BJ (cell line): ENCODE results near the gene CLEC16A. TPM values are rescaled to one million over a fixed set of nuclear protein-coding genes. Genes with fewer than 3 reads are reported as not detected.
A peak's percentile ranks its signal among the peaks of the same experiment; 100 is the strongest.
"Not testable (repeated sequence)": the region's sequence is repeated elsewhere in the genome, so short reads cannot be mapped to it uniquely, and the experiment has no call there.

ENCODE experiments used
- CTCF ChIA-PET: fragments of 350-600 bp; formaldehyde crosslinking; extraction: SDS; loops from one replicate; lab custom pipeline; 2021; ENCODE audit warnings: antibody characterized with exemption, inconsistent platforms; lab: Yijun Ruan, JAX
- POLR2A ChIA-PET: fragments of 300-600 bp; sonication (Branson Sonifier 250); formaldehyde crosslinking; extraction: SDS; loops from one replicate; lab custom pipeline; 2021; ENCODE audit warnings: antibody characterized with exemption; lab: Charles Lee
- DNase-seq: peaks from one replicate; pipeline ENCODE4 v3.0.0-alpha.2; 2011; ENCODE audit warnings: low read depth
- H3K27me3 ChIP-seq: 2 replicates; pipeline ENCODE4 v1.6.0; 2011; ENCODE audit warnings: low read length; ENCODE audit not compliant: control insufficient read depth, insufficient read depth
- H3K36me3 ChIP-seq: 2 replicates; pipeline ENCODE4 v1.5.1; 2011; ENCODE audit warnings: low read length; ENCODE audit not compliant: control insufficient read depth, insufficient read depth
- H3K4me3 ChIP-seq: 2 replicates; pipeline ENCODE4 v1.5.1; 2011; ENCODE audit warnings: low read depth, mild to moderate bottlenecking, control low read depth, low read length
- CTCF ChIP-seq: IDR thresholded peaks from 2 replicates; pipeline ENCODE4 v1.5.1; 2011; ENCODE audit warnings: low read depth, mild to moderate bottlenecking, control low read depth, inconsistent platforms, low read length, moderate library complexity; ENCODE audit not compliant: insufficient read depth
- polyA plus RNA-seq: library from polyadenylated mRNA; depleted of rRNA; stranded (reverse); fragments of >200 nt; gene quantifications from 2 replicates; pipeline ENCODE4 v1.2.3, GENCODE V29; 2011

CLEC16A gene
- polyA plus RNA-seq, 1 experiment = 8.7 TPM

GRCh38 chr16:11218604-11218962 lies 274.2 kb downstream of the CLEC16A start:
- Histone ChIP-seq H3K27me3 (peaks cover 1% of the 10 kb centered on the region; the same call in 1 of the 2 replicates), H3K4me3 (no peak overlapping the region), H3K36me3 (no peaks in the 10 kb centered on the region)
- no peak for DNase-seq
- POLR2A ChIA-PET = no interaction called here
- CTCF ChIA-PET = interaction anchor here (0.6 to 2.3 kb wide), 7 partner anchors 9 to 259 kb away, joined by 3 to 17 read pairs (median 3); no protein-coding TSS in a partner anchor
- TF ChIP-seq CTCF = peak; percentile 57

DNA sequence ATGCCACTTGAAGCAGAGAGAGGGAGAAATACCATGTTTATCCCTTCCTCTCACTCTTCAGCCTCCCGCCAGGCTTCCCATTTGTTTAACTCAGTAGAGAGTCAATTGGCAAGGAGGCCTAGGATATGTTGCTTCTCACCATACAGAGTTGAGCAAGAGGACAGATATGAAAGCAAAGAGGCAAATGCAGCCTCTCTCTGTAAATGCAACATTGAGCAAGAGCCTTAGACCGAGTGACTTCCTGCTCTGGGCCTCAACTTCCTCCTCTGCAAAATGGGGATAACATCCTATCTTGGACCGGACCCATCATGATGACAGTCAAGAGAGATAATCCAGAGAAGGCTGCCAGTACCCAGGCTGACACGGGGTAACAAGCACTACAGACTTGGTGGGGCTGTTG lies 274.8 kb downstream of the CLEC16A start:
- no peak for DNase-seq
- Histone ChIP-seq H3K4me3 (no peak overlapping the region), H3K36me3 (no peaks in the 10 kb centered on the region), H3K27me3 (peaks cover 1% of the 10 kb centered on the region; the same call in 1 of the 2 replicates)
- CTCF ChIA-PET = interaction anchor here (1.8 to 2.3 kb wide), 2 partner anchors 10 to 13 kb away, joined by 7 to 17 read pairs; no protein-coding TSS in a partner anchor
- TF ChIP-seq CTCF = no peak
- POLR2A ChIA-PET = no interaction called here

DNA sequence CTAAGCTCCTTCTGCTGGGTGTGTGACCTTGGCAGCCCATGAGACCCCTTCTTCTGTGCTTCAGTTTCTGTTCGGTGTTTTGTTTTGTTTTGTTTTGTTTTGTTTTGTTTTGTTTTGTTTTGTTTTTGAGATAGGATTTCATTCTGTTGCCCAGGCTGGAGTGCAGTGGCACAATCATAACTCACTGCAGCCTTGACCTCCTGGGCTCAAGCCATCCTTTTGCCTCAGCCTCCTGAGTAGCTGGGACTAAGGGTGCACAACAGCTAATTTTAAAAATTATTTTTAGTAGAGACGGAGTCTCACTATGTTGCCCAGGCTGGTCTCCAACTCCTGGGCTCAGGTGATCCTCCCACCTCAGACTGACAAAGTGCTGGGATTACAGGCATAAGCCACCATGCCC lies 276.1 kb downstream of the CLEC16A start:
- H3K4me3 ChIP-seq, POLR2A ChIA-PET, H3K36me3 ChIP-seq, H3K27me3 ChIP-seq, DNase-seq: not testable (repeated sequence)
- CTCF ChIA-PET = interaction anchor here (1.4 kb wide), 1 partner anchor 13 kb away, joined by 3 read pairs; no protein-coding TSS in a partner anchor

DNA sequence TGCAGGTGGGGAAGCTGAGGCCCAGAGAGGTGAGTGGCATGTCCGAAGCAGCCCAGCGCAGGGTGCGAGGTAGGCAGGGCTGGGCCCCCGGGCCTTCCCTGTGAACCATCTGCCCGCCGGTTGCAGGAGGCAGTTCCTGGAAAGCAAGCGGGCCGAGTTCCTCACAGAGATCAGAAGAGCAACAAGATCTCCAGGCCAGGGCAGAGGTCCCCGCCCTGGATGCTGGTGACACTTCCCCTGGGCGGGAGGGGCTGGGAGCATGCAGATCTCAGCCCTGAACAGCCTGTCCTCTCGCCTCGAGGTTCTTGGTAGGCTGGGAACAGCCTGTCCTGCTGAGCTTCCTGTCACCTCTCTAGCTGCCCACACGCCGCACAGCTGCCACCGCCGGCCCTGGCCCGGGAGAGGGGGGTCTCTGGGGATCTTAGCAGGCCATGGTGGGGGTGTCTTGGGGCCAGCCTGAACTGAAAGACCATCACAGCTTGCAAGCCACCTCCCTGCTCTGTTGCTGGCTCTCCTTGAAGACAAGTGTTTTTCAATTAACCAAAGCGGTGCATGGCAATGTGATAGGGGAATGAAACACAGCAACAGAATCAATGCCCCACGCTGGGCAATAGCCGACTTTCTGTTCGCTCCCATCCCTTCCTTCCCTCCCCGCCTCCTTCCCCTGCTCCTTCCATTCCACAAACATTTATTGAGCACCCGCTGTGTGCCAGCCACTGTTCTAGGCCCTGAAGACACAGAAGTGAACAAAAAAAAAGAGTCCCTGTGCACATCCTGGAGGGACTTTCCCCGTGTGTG lies 279.9 kb downstream of the CLEC16A start:
- no peak for DNase-seq
- CTCF ChIA-PET = no interaction called here
- Histone ChIP-seq H3K27me3 (peaks cover 1% of the 10 kb centered on the region; the same call in 1 of the 2 replicates), H3K36me3 (no peaks in the 10 kb centered on the region), H3K4me3 (no peak overlapping the region)
- POLR2A ChIA-PET = no interaction called here
- no peak for TF ChIP-seq CTCF

- Histone ChIP-seq H3K27me3 (peaks cover under 1% of the 10 kb centered on the region), H3K36me3 (no peaks in the 10 kb centered on the region), H3K4me3 (no peak overlapping the region)
- DNase-seq = no peak
- ChIA-PET CTCF (no interaction called here), POLR2A (no interaction called here)
- no peak for TF ChIP-seq CTCF
These were observed 280.7 kb downstream of the CLEC16A start for GRCh38 chr16:11224894-11225676.
